Neural cell (in vitro differentiated cells): ENCODE measurements around the gene KATNA1. TPM values are rescaled to one million over a fixed set of nuclear protein-coding genes. Genes with fewer than 3 reads are reported as not detected.

Experiments
- H2AFZ ChIP-seq: fragments of 200-600, 300-800 bp; sonication (generic), shearing (Covaris generic); 2 replicates; pipeline ENCODE4 v1.6.0; 2014; ENCODE audit warnings: low read depth, mild to moderate bottlenecking, antibody characterized with exemption, low read length, moderate library complexity
- H3F3A ChIP-seq: fragments of 200-600 bp; shearing (Covaris generic); 2 replicates; pipeline ENCODE4 v1.6.1; 2016; ENCODE audit warnings: mild to moderate bottlenecking, moderate library complexity, mixed read lengths, antibody characterized with exemption, low read length; ENCODE audit not compliant: insufficient read depth, poor library complexity, severe bottlenecking
- H3K27ac ChIP-seq: fragments of 200-600, 300-800 bp; sonication (generic), shearing (Covaris generic); 2 replicates; pipeline ENCODE4 v1.5.1; 2014; ENCODE audit warnings: mild to moderate bottlenecking, low read length, moderate library complexity
- H3K27me3 ChIP-seq: fragments of 300-800, 200-600 bp; sonication (generic), shearing (Covaris generic); 2 replicates; pipeline ENCODE4 v1.6.0; 2014; ENCODE audit warnings: mild to moderate bottlenecking, low read depth, low read length, moderate library complexity; ENCODE audit not compliant: insufficient read depth
- H3K36me3 ChIP-seq: fragments of 300-800, 200-600 bp; sonication (generic), shearing (Covaris generic); 2 replicates; pipeline ENCODE4 v1.5.1; 2014; ENCODE audit warnings: mild to moderate bottlenecking, antibody characterized with exemption, low read length, moderate library complexity; ENCODE audit not compliant: insufficient read depth
- H3K4me2 ChIP-seq: fragments of 300-800, 200-600 bp; sonication (generic), shearing (Covaris generic); 2 replicates; pipeline ENCODE4 v1.6.0; 2014; ENCODE audit warnings: mild to moderate bottlenecking, low read length
- H3K4me3 ChIP-seq: fragments of 300-800, 200-600 bp; sonication (generic), shearing (Covaris generic); 2 replicates; pipeline ENCODE4 v1.5.1; 2014; ENCODE audit warnings: mild to moderate bottlenecking, low read length, moderate library complexity
- H3K79me2 ChIP-seq: fragments of 200-600 bp; shearing (Covaris generic); replicated peaks from 2 replicates; pipeline ENCODE4 v1.6.0; 2014; ENCODE audit warnings: mild to moderate bottlenecking, low read length, moderate library complexity; ENCODE audit not compliant: insufficient read depth
- H3K9ac ChIP-seq: fragments of 300-800, 200-600 bp; sonication (generic), shearing (Covaris generic); 2 replicates; pipeline ENCODE4 v1.6.1; 2016; ENCODE audit warnings: mild to moderate bottlenecking, low read length, mixed read lengths
- H3K9me2 ChIP-seq: fragments of 200-600 bp; shearing (Covaris generic); 2 replicates; pipeline ENCODE4 v1.6.1; 2016; ENCODE audit warnings: mild to moderate bottlenecking, low read length, mixed read lengths; ENCODE audit not compliant: insufficient read depth
- H3K9me3 ChIP-seq: fragments of 200-600, 300-800 bp; sonication (generic), shearing (Covaris generic); 2 replicates; pipeline ENCODE4 v1.6.1; 2016; ENCODE audit warnings: mild to moderate bottlenecking, mixed run types, low read length, moderate library complexity, mixed read lengths
- H4K20me1 ChIP-seq: fragments of 200-600 bp; shearing (Covaris generic); 2 replicates; pipeline ENCODE4 v1.6.1; 2016; ENCODE audit warnings: mild to moderate bottlenecking, mixed run types; ENCODE audit not compliant: insufficient read depth
- EP300 ChIP-seq: fragments of 450-650 bp; conservative IDR thresholded peaks from 2 replicates; pipeline ENCODE4 v1.6.1; 2014; ENCODE audit warnings: antibody characterized with exemption, mild to moderate bottlenecking, moderate library complexity; ENCODE audit not compliant: poor library complexity, severe bottlenecking
- EZH2 ChIP-seq: fragments of 200-600, 300-800 bp; shearing (Covaris generic), sonication (generic); IDR thresholded peaks from 2 replicates; pipeline ENCODE4 v1.6.1; 2014; ENCODE audit warnings: antibody characterized with exemption, low read length, borderline replicate concordance, mild to moderate bottlenecking; ENCODE audit not compliant: insufficient read depth, poor library complexity, severe bottlenecking
- MXI1 ChIP-seq: fragments of 450-650 bp; conservative IDR thresholded peaks from 2 replicates; pipeline ENCODE4 v1.6.1; 2014; ENCODE audit warnings: antibody characterized with exemption, mild to moderate bottlenecking; ENCODE audit not compliant: poor library complexity, severe bottlenecking
- POLR2AphosphoS5 ChIP-seq: IDR thresholded peaks from 2 replicates; pipeline ENCODE4 v1.6.1; 2012
- RAD21 ChIP-seq: fragments of 450-650 bp; conservative IDR thresholded peaks from 2 replicates; pipeline ENCODE4 v1.6.1; 2014; ENCODE audit warnings: antibody characterized with exemption, mild to moderate bottlenecking, moderate library complexity
- REST ChIP-seq: IDR thresholded peaks from 2 replicates; pipeline ENCODE4 v1.6.1; 2012; ENCODE audit warnings: borderline replicate concordance
- SMC3 ChIP-seq: fragments of 450-650 bp; conservative IDR thresholded peaks from 2 replicates; pipeline ENCODE4 v1.6.1; 2014; ENCODE audit warnings: antibody characterized with exemption, mild to moderate bottlenecking, moderate library complexity; ENCODE audit not compliant: poor library complexity
- TAF1 ChIP-seq: IDR thresholded peaks from 2 replicates; pipeline ENCODE4 v1.6.1; 2012; ENCODE audit warnings: low read depth
- polyA plus RNA-seq: library from polyadenylated mRNA; depleted of rRNA; stranded (reverse); fragments of >200 nt; gene quantifications from 2 replicates; pipeline ENCODE4 v1.2.3, GENCODE V29; 2014
- TF ChIP-seq, protein P1 (sequence below): fragments of 450-650 bp; IDR thresholded peaks from 2 replicates; pipeline ENCODE4 v1.5.1; 2014; ENCODE audit warnings: antibody characterized with exemption, mild to moderate bottlenecking, moderate library complexity; ENCODE audit not compliant: poor library complexity, severe bottlenecking

The KATNA1 gene
- polyA plus RNA-seq, 1 donor from 2014 or later: 23.1 TPM

DNA sequence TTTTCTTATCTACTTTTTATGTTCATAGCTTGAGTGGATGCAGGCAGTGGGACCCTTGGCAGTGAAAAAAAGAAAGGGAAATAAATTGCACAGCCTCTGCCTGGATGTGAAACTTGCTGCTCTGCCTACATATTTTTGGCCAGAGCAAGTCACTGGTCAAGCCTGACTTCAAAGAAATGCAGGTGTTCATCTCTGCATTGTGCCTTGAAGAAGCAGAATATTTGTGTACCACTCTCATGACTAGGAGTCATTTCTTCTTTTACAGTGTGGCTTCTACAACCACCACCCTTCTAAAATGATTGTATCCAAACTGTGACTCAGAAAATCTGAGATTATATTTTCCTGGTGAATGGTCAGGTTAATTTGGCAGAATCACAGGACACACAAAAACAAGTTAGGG lies 2.5 kb upstream of the KATNA1 start:
- Histone ChIP-seq H2AFZ (no peak overlapping the region), H3K27ac (no peak overlapping the region), H3K27me3 (no peaks in the 10 kb centered on the region), H3K4me2 (no peak overlapping the region), H3K79me2 (peaks cover 10% of the 10 kb centered on the region), H3K4me3 (no peak overlapping the region), H4K20me1 (no peaks in the 10 kb centered on the region), H3K9me2 (no peaks in the 10 kb centered on the region), H3K9me3 (no peaks in the 10 kb centered on the region), H3K9ac (no peak overlapping the region), H3K36me3 (no peaks in the 10 kb centered on the region), H3F3A (no peaks in the 10 kb centered on the region)
- no peak for TF ChIP-seq POLR2AphosphoS5
- no peak for TF ChIP-seq EP300
- TF ChIP-seq, protein P1, sequence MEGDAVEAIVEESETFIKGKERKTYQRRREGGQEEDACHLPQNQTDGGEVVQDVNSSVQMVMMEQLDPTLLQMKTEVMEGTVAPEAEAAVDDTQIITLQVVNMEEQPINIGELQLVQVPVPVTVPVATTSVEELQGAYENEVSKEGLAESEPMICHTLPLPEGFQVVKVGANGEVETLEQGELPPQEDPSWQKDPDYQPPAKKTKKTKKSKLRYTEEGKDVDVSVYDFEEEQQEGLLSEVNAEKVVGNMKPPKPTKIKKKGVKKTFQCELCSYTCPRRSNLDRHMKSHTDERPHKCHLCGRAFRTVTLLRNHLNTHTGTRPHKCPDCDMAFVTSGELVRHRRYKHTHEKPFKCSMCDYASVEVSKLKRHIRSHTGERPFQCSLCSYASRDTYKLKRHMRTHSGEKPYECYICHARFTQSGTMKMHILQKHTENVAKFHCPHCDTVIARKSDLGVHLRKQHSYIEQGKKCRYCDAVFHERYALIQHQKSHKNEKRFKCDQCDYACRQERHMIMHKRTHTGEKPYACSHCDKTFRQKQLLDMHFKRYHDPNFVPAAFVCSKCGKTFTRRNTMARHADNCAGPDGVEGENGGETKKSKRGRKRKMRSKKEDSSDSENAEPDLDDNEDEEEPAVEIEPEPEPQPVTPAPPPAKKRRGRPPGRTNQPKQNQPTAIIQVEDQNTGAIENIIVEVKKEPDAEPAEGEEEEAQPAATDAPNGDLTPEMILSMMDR: no peak
- TF ChIP-seq EZH2: no peak
- no peak for TF ChIP-seq REST
- no peak for TF ChIP-seq SMC3
- TF ChIP-seq TAF1: no peak
- TF ChIP-seq MXI1: no peak
- TF ChIP-seq RAD21: no peak

- Histone ChIP-seq H3K27ac (no peak overlapping the region), H2AFZ (no peak overlapping the region), H3K79me2 (peaks cover 43% of the 10 kb centered on the region), H3K4me3 (peak overlapping the region; percentile 90), H3K36me3 (no peaks in the 10 kb centered on the region), H3K27me3 (no peaks in the 10 kb centered on the region), H3K9me2 (no peaks in the 10 kb centered on the region), H3K9me3 (no peaks in the 10 kb centered on the region), H4K20me1 (no peaks in the 10 kb centered on the region), H3K9ac (no peak overlapping the region), H3K4me2 (peak overlapping the region; percentile 77), H3F3A (no peaks in the 10 kb centered on the region)
- TF ChIP-seq MXI1: no peak
- TF ChIP-seq POLR2AphosphoS5: no peak
- TF ChIP-seq REST: no peak
- TF ChIP-seq, protein P1: no peak
- no peak for TF ChIP-seq TAF1
- TF ChIP-seq EP300: no peak
- no peak for TF ChIP-seq EZH2
- TF ChIP-seq SMC3: no peak
- no peak for TF ChIP-seq RAD21
Observed at GRCh38 chr6:149646599-149646998, 1.9 kb downstream of the KATNA1 start.
